Measurements from ENCODE around the gene HSPA1L. TPM values are rescaled to one million over a fixed set of nuclear protein-coding genes. Genes with fewer than 3 reads are reported as not detected.
A peak's percentile ranks its signal among the peaks of the same experiment; 100 is the strongest.
"Not testable (repeated sequence)": the region's sequence is repeated elsewhere in the genome, so short reads cannot be mapped to it uniquely, and the experiment has no call there.

The HSPA1L gene
- total and polyA plus RNA-seq, 5 donors from 2014 or later = 2.2 to 5.5 (median 3.8) TPM

GRCh38 chr6:31859923-31860322 lies 44.8 kb upstream of the HSPA1L start:
- Mint-ChIP-seq H3K4me1 (peaks cover 4 to 37% (median 18%) of the 10 kb centered on the region in 4 donors), H3K4me3 (peak overlapping the region in 2 of 4 donors; percentile 46 to 81), H3K9me3 (peaks cover 0 to 1% (median 0%) of the 10 kb centered on the region in 7 donors), H3K36me3 (peaks cover 15% of the 10 kb centered on the region), H3K27ac (no peak overlapping the region), H3K27me3 (no peaks in the 10 kb centered on the region)
- no peak for ATAC-seq (ENCODE audit: low read depth in 2 of 2)
- no peaks in the 10 kb centered on the region for H3K27me3 ChIP-seq (ENCODE audit: control insufficient read depth, insufficient read depth, low read length)
- no peak for DNase-seq
- H3K36me3 ChIP-seq (ENCODE audit: control insufficient read depth, insufficient read depth, low read length) = peaks cover 12% of the 10 kb centered on the region
- H3K9me3 ChIP-seq (ENCODE audit: control insufficient read depth in 2 of 2, low read length in 2 of 2) = no peaks in the 10 kb centered on the region
- H3K4me1 ChIP-seq (ENCODE audit: control insufficient read depth, insufficient read depth, low read length, poor library complexity, severe bottlenecking) = peaks cover 22% of the 10 kb centered on the region
- H3K27ac ChIP-seq (ENCODE audit: insufficient read depth, low read length, poor library complexity, severe bottlenecking) = no peak overlapping the region
- H3K4me3 ChIP-seq (ENCODE audit: low read depth, low read length) = no peak overlapping the region

GRCh38 chr6:31858707-31859106 lies 43.6 kb upstream of the HSPA1L start:
- peaks cover 4 to 29% (median 14%) of the 10 kb centered on the region in 4 donors for H3K4me1 Mint-ChIP-seq
- no peak overlapping the region for H3K27ac ChIP-seq (ENCODE audit: insufficient read depth, low read length, poor library complexity, severe bottlenecking)
- peak overlapping the region in 1 of 4 donors; percentile 19 for H3K4me3 Mint-ChIP-seq
- DNase-seq = no peak
- no peak overlapping the region for H3K4me3 ChIP-seq (ENCODE audit: low read depth, low read length)
- peaks cover 12% of the 10 kb centered on the region for H3K36me3 ChIP-seq (ENCODE audit: control insufficient read depth, insufficient read depth, low read length)
- no peaks in the 10 kb centered on the region for H3K9me3 Mint-ChIP-seq
- peaks cover 15% of the 10 kb centered on the region for H3K36me3 Mint-ChIP-seq
- no peaks in the 10 kb centered on the region for H3K9me3 ChIP-seq (ENCODE audit: control insufficient read depth in 2 of 2, low read length in 2 of 2)
- no peaks in the 10 kb centered on the region for H3K27me3 Mint-ChIP-seq
- H3K27ac Mint-ChIP-seq = no peak overlapping the region
- peaks cover 14% of the 10 kb centered on the region for H3K4me1 ChIP-seq (ENCODE audit: control insufficient read depth, insufficient read depth, low read length, poor library complexity, severe bottlenecking)
- no peak for ATAC-seq (ENCODE audit: low read depth in 2 of 2)
- no peaks in the 10 kb centered on the region for H3K27me3 ChIP-seq (ENCODE audit: control insufficient read depth, insufficient read depth, low read length)

GRCh38 chr6:31857774-31858173 lies 42.7 kb upstream of the HSPA1L start:
- not testable (repeated sequence) for H3K27ac Mint-ChIP-seq; H3K4me3 ChIP-seq (ENCODE audit: low read depth, low read length); ATAC-seq (ENCODE audit: low read depth in 2 of 2); H3K4me1 ChIP-seq (ENCODE audit: control insufficient read depth, insufficient read depth, low read length, poor library complexity, severe bottlenecking); H3K4me3 Mint-ChIP-seq; H3K27ac ChIP-seq (ENCODE audit: insufficient read depth, low read length, poor library complexity, severe bottlenecking); H3K9me3 Mint-ChIP-seq; H3K27me3 Mint-ChIP-seq; H3K27me3 ChIP-seq (ENCODE audit: control insufficient read depth, insufficient read depth, low read length); H3K9me3 ChIP-seq (ENCODE audit: control insufficient read depth in 2 of 2, low read length in 2 of 2); DNase-seq
- H3K4me1 Mint-ChIP-seq = peaks cover 1 to 20% (median 10%) of the 10 kb centered on the region in 4 donors
- peaks cover 12% of the 10 kb centered on the region for H3K36me3 ChIP-seq (ENCODE audit: control insufficient read depth, insufficient read depth, low read length)
- H3K36me3 Mint-ChIP-seq = peaks cover 15% of the 10 kb centered on the region

- H3K4me3 ChIP-seq (ENCODE audit: low read depth, low read length); H3K27me3 Mint-ChIP-seq; DNase-seq; H3K4me3 Mint-ChIP-seq; H3K9me3 Mint-ChIP-seq; H3K36me3 ChIP-seq (ENCODE audit: control insufficient read depth, insufficient read depth, low read length); H3K36me3 Mint-ChIP-seq; H3K9me3 ChIP-seq (ENCODE audit: control insufficient read depth in 2 of 2, low read length in 2 of 2); H3K4me1 Mint-ChIP-seq; H3K27me3 ChIP-seq (ENCODE audit: control insufficient read depth, insufficient read depth, low read length); H3K27ac ChIP-seq (ENCODE audit: insufficient read depth, low read length, poor library complexity, severe bottlenecking); H3K4me1 ChIP-seq (ENCODE audit: control insufficient read depth, insufficient read depth, low read length, poor library complexity, severe bottlenecking); H3K27ac Mint-ChIP-seq; ATAC-seq (ENCODE audit: low read depth in 2 of 2): not testable (repeated sequence)
Measured at GRCh38 chr6:31851980-31852718, 37.1 kb upstream of the HSPA1L start.

DNA sequence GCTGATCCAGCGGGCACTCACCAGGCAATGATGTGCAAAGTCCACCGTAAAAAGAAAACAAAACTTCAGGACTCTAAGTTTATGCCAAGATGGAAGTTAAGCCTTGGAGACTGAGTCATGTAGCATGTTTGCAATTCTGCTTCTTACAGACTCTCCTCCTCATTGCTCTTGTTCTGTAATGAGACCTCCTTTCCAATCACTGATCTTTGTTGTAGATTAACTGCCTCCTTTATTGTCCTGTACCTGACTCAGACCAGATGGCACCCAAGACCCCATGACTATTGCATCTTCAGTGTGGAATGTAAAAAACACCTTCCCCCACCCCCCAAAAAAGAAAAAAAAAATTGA lies 36.4 kb upstream of the HSPA1L start:
- no peaks in the 10 kb centered on the region for H3K36me3 ChIP-seq (ENCODE audit: control insufficient read depth, insufficient read depth, low read length)
- H3K9me3 Mint-ChIP-seq = no peaks in the 10 kb centered on the region
- no peaks in the 10 kb centered on the region for H3K27me3 Mint-ChIP-seq
- H3K9me3 ChIP-seq (ENCODE audit: control insufficient read depth in 2 of 2, low read length in 2 of 2) = no peaks in the 10 kb centered on the region
- H3K4me3 Mint-ChIP-seq = no peak overlapping the region
- no peak overlapping the region for H3K27ac Mint-ChIP-seq
- ATAC-seq (ENCODE audit: low read depth in 2 of 2) = no peak
- no peak for DNase-seq
- H3K27ac ChIP-seq (ENCODE audit: insufficient read depth, low read length, poor library complexity, severe bottlenecking) = no peak overlapping the region
- H3K36me3 Mint-ChIP-seq = no peaks in the 10 kb centered on the region
- no peaks in the 10 kb centered on the region for H3K4me1 ChIP-seq (ENCODE audit: control insufficient read depth, insufficient read depth, low read length, poor library complexity, severe bottlenecking)
- no peak overlapping the region for H3K4me3 ChIP-seq (ENCODE audit: low read depth, low read length)
- H3K27me3 ChIP-seq (ENCODE audit: control insufficient read depth, insufficient read depth, low read length) = no peaks in the 10 kb centered on the region
- peaks cover 0 to 2% (median 0%) of the 10 kb centered on the region in 4 donors for H3K4me1 Mint-ChIP-seq

DNA sequence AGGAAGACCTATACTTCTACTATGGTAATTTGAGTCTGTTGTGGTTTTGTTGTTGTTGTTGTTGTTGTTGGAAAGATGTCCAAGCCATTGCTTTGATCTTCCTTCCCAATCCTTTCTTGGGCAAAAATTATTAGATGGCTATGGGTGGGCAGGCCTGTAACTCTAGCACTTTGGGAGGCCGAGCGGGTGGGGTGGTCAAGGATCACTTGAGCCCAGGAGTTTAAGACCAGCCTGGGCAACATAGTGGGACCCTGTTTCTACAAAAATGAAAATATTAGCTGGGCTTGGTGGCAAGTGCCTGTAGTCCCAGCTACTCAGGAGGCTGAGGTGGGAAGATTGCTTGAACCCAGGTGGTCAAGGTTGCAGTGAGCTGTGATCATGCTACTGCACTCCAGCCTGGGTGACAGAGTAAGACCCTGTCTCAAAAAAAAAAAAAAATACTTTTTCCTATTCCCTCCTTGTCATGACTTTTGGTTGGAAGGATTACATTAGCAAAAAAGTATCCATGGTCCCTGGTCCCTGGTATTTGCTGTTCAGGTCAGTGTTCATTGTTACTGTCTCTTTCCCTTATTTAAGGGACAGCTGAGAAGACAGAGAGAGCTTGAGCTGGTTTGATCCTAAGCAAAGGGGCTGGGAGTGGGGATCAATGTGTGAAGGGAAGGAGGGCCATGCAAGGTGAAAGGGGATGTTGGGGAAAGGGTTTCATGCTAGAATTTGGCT lies 35.8 kb upstream of the HSPA1L start:
- Histone ChIP-seq H3K36me3 (ENCODE audit: control insufficient read depth, insufficient read depth, low read length) (no peaks in the 10 kb centered on the region), H3K9me3 (ENCODE audit: control insufficient read depth in 2 of 2, low read length in 2 of 2) (no peaks in the 10 kb centered on the region), H3K27me3 (ENCODE audit: control insufficient read depth, insufficient read depth, low read length) (no peaks in the 10 kb centered on the region), H3K27ac (ENCODE audit: insufficient read depth, low read length, poor library complexity, severe bottlenecking) (no peak overlapping the region), H3K4me1 (ENCODE audit: control insufficient read depth, insufficient read depth, low read length, poor library complexity, severe bottlenecking) (no peaks in the 10 kb centered on the region), H3K4me3 (ENCODE audit: low read depth, low read length) (no peak overlapping the region)
- Mint-ChIP-seq H3K4me1 (peaks cover 0 to 2% (median 0%) of the 10 kb centered on the region in 4 donors), H3K27ac (no peak overlapping the region), H3K27me3 (no peaks in the 10 kb centered on the region), H3K36me3 (no peaks in the 10 kb centered on the region), H3K4me3 (no peak overlapping the region), H3K9me3 (no peaks in the 10 kb centered on the region)
- no peak for DNase-seq
- ATAC-seq (ENCODE audit: low read depth in 2 of 2) = no peak

GRCh38 chr6:31847276-31847978 lies 32.3 kb upstream of the HSPA1L start:
- H3K36me3 Mint-ChIP-seq = no peaks in the 10 kb centered on the region

More at GRCh38 chr6:31847276-31847978, 32.3 kb upstream of the HSPA1L start:
- no peak overlapping the region for H3K4me3 Mint-ChIP-seq
- H3K27ac Mint-ChIP-seq = no peak overlapping the region
- H3K36me3 ChIP-seq (ENCODE audit: control insufficient read depth, insufficient read depth, low read length) = no peaks in the 10 kb centered on the region
- ATAC-seq (ENCODE audit: low read depth in 2 of 2) (no peak), DNase-seq (no peak)
- no peaks in the 10 kb centered on the region for H3K27me3 Mint-ChIP-seq
- no peaks in the 10 kb centered on the region for H3K4me1 ChIP-seq (ENCODE audit: control insufficient read depth, insufficient read depth, low read length, poor library complexity, severe bottlenecking)
- no peaks in the 10 kb centered on the region for H3K9me3 Mint-ChIP-seq
- peaks cover 0 to 5% (median 1%) of the 10 kb centered on the region in 4 donors for H3K4me1 Mint-ChIP-seq
- H3K27ac ChIP-seq (ENCODE audit: insufficient read depth, low read length, poor library complexity, severe bottlenecking) = no peak overlapping the region
- no peaks in the 10 kb centered on the region for H3K27me3 ChIP-seq (ENCODE audit: control insufficient read depth, insufficient read depth, low read length)
- no peaks in the 10 kb centered on the region for H3K9me3 ChIP-seq (ENCODE audit: control insufficient read depth in 2 of 2, low read length in 2 of 2)
- no peak overlapping the region for H3K4me3 ChIP-seq (ENCODE audit: low read depth, low read length)

Data from CD4-positive, CD25-positive, alpha-beta regulatory T cell (primary cell).